DMS79 treated with DMSO at 0.1 percent for 48 hours (cell line): Measurements from ENCODE around the gene COL2A1.

Source experiments
- DNase-seq: peaks from one replicate; lab custom pipeline; 2025; lab: John Stamatoyannopoulos, UW

The COL2A1 gene

GRCh38 chr12:48004053-48004941, at the start of gene COL2A1:
TSS of gene COL2A1 (minus strand) at chr12:48004476. CDS start at chr12:48004321, 155 bp downstream.
- peak; percentile 87 for DNase-seq

DNA sequence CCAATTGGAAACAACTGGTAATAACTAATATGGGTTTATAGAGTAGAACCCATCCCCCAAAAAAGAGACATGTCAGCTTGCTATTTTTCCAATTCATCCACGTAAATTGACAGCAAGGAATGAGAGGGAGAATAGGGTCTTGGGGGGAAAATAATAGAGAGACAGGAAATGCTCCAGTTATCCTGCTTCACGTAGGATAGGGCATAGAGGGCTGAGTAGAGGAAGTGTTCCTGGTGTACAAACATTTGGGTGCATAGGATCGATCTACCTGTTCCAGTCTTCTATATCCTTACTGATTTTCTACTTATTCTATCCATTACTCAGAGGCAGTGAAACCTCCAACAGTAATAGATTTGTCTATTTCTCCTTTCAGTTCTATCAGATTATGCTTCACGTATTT, 49.6 kb upstream of the COL2A1 start:
- no peak for DNase-seq

DNA sequence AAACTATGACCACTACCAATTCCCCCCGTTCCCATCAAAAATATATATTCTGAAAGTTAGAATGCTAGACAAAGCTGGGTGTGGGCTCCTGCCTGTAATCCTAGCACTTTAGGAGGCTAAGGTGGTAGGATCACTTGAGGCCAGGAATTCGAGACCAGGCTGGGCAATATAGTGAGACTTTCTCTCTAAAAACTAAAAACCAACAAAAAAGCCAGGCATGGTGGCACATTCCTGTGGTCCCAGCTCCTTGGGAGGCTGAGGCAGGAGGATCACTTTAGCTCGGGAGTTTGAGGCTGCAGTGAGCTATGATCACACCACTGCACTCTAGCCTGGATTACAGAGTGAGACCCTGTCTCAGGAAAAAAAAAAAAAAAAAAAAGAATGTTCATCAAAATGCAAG, 48.8 kb upstream of the COL2A1 start:
- DNase-seq = no peak

GRCh38 chr12:48051681-48052080, 47.4 kb upstream of the COL2A1 start:
- DNase-seq = no peak

DNA sequence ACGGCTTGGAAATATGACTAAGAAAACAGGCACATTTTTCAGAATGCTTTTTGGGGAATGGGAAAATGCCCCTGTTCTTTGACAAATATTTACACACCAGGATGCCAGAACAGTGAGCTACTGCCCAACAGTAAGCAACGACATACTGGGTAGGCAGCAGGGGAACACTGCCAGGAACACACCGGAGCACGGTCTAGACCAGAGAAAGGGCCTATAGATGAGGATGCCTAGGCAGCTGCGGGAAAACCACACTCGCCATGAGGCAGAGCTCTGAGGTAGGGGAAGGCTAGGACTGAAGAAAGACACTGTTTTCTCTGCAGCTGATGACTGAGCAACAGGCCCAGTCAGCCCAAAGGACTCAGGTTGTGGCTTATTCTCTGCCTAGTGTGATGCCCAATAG, 45.9 kb upstream of the COL2A1 start:
- no peak for DNase-seq

DNA sequence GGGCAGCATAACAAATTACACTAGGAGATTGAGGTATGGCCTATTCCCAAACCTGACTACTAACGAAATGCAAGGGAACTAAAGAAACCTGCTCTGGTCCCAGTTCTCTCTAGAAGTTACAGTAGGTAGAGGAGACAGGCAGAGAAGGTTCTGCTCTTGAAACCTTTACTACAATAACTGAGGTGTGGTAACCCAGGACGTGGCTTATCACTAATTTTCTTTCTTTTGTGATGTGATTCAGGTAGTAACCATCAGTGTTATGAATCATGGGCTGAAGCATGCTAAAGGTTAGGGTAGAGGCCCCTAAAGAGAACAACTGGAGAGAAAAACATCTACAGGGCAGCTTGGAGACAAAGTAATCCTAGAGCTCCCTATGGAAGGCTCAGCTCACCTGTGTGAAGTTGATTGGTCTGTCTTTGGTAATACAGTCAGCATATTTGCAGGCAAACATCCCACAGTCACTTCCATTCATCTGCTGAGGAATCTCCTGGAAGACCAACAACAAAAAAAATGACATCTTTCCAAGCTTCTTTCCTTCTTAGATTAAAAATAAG, 41.8 kb upstream of the COL2A1 start:
- DNase-seq = no peak

DNA sequence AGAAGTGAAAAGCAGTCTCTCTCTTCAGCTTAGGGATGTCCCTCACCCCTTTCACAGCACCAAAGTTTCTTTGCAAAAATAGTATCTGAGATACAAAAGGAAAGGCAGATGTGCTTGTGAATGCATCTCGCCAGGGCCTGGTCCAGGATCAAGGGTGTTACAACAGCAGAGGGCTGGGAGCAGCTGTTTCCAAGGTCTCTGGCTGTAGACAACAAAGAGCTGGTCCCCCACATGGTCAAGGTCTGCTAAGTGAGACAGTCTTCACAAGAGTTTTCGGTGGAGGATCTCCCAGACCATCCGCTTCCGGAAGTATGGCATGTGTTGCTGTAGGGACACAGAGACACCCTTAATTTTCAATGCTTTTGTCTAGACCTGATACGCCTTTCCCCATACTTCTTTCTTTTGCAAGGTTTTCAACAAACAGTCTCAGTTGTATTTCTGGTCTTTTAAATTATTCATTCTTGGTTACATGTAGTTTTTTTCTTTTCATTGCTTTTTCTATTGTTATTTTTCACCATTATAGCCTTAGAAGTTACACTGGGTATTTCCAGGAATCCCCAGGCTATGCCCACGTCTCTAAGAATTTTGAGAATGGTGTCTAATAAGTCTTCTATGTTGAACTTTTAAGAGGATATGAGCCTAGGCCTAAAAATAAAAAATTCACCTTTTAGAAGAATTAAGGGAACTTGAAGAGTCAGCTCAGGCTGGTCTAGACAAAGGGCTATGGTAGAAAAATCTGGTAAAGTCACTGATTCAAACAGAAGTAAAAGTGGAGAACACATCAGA, 41.0 kb upstream of the COL2A1 start:
- DNase-seq = no peak

DNA sequence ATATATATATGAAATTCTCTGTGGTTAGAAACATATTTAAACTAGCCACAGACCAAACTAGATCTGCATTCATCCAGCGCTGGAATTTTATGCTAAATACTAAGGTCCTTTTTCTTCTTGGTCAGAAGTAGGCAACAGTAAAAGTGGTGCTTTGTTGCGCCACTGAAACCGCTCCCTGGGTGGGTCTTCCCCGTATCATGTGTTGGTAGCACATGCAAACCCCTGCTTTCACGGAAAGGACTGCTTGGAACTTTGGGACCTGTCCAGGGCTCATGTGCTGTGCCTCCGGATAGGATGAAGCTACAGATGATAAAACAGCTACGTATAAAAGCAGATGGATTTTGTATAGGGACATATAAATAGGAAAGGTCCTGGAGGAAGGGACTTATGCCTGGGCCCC, 40.1 kb upstream of the COL2A1 start:
- DNase-seq = no peak

DNA sequence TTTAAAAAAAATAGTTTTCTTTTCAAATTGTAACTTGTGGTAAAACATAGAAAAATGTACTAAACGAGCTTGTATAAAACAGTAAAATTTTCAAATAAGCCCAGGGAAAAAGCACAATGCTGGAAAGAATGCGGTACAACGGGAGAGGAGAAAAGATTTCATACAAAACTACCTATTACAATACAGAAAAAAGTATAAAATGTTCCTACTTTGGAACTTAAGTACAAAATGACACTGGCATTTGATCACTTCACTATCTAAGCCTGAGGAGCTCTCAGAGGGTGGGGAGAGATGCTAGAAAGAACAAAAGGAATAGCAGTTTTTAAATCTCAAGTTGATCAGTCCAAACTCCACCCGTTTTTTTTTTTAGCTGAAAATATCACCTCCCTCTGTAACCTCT, 39.5 kb upstream of the COL2A1 start:
- no peak for DNase-seq

- no peak for DNase-seq
Measured at GRCh38 chr12:48041591-48042423, 37.5 kb upstream of the COL2A1 start.

- no peak for DNase-seq
Measured at GRCh38 chr12:48040354-48040753, 36.1 kb upstream of the COL2A1 start.

GRCh38 chr12:48039151-48039550, 34.9 kb upstream of the COL2A1 start:
- DNase-seq = no peak

GRCh38 chr12:48038085-48038484, 33.8 kb upstream of the COL2A1 start:
- no peak for DNase-seq

GRCh38 chr12:48037267-48037915, 33.1 kb upstream of the COL2A1 start:
- DNase-seq = no peak

- no peak for DNase-seq
Measured at GRCh38 chr12:48036818-48037217, 32.5 kb upstream of the COL2A1 start.

- no peak for DNase-seq
Measured at GRCh38 chr12:48034835-48035805, 30.8 kb upstream of the COL2A1 start.

GRCh38 chr12:48033451-48033850, 29.2 kb upstream of the COL2A1 start:
- DNase-seq = no peak

- DNase-seq = no peak
Measured at GRCh38 chr12:48032597-48032996, 28.3 kb upstream of the COL2A1 start.

DNA sequence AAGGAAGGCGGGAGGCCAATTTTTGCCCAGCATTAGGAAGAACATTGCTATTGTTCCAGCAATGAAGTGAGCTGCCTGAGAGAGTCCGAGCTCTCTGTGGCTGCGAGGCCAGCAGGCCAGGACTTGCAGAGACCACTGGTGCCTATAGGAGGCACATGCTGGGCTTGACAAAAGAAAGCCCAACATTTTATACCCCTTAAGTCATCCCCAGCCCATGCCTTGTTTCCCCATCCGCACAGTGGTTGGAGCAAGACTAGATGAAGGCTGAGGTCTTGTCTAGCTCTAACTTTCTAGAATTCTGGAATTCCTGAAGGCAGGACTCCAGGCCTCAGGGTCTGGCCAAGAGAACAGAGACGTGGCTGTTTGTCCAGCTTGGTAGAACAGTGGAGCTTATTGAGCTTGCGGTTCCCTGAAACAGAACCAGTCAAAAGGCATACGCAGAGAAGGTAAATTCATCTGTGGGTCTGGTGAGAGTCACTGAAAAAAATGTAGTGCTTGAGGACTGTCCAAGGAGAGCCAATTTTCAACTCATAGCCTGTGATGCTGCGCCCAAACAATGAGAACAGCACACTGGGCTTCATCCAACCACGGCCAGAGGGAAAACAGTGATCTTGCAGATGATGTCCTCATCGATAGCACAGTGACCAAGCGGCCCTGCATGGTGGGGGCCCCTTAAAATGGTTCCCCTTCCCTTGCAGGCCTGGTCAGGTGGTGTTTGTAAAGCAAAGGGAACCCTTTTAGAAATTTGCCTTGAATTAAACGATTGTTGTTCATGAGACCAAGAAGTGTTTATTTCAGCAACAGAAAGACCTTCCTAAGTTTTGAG, 27.1 kb upstream of the COL2A1 start:
- no peak for DNase-seq
